ENCODE results near the gene PLCE1.

DNA sequence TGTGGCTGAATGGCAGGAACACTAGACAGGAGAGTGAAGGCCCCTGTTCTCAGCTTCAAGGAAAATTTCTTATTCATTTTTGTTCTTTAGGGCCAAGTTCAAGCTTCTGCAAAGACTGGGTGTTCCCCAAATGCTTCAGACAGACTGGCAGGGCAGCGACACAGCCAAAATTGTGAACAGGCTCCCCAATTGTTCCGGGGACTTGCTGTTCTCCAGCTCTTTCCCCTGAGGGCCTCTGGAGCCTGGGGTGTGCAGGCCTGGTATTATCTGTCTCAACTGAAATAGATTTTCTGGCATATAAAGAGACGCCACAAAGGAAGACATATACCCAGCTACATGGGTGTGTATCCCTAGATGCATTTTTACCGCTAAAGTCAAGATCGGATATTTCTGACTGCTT, 30.3 kb upstream of the PLCE1 start:
- TF ChIP-seq EZH2 (IDR thresholded peaks at IDR 0.05; ENCODE audit: low read depth, low read length, severe bottlenecking) (no peak), JUND (IDR thresholded peaks at IDR 0.05; ENCODE audit: low read length) (no peak), SIN3A (conservative IDR thresholded peaks at IDR 0.05 in 1 of 2, IDR thresholded peaks at IDR 0.05 in 1 of 2; ENCODE audit: low read depth in 1 of 2, low read length in 2 of 2) (no peak), YY1 (IDR thresholded peaks at IDR 0.05; ENCODE audit: low read depth, low read length) (no peak), HDAC6 (IDR thresholded peaks at IDR 0.05; ENCODE audit: low read depth, low read length) (no peak), BRCA1 (IDR thresholded peaks at IDR 0.05; ENCODE audit: low read depth, low read length) (no peak), FOSL1 (IDR thresholded peaks at IDR 0.05; ENCODE audit: insufficient read depth, low read depth, low read length) (no peak)
- TF ChIP-seq, protein P1, sequence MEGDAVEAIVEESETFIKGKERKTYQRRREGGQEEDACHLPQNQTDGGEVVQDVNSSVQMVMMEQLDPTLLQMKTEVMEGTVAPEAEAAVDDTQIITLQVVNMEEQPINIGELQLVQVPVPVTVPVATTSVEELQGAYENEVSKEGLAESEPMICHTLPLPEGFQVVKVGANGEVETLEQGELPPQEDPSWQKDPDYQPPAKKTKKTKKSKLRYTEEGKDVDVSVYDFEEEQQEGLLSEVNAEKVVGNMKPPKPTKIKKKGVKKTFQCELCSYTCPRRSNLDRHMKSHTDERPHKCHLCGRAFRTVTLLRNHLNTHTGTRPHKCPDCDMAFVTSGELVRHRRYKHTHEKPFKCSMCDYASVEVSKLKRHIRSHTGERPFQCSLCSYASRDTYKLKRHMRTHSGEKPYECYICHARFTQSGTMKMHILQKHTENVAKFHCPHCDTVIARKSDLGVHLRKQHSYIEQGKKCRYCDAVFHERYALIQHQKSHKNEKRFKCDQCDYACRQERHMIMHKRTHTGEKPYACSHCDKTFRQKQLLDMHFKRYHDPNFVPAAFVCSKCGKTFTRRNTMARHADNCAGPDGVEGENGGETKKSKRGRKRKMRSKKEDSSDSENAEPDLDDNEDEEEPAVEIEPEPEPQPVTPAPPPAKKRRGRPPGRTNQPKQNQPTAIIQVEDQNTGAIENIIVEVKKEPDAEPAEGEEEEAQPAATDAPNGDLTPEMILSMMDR (IDR thresholded peaks at IDR 0.05; ENCODE audit: control extremely low read depth in 1 of 3, insufficient read depth in 1 of 3, low read depth in 1 of 3, low read length in 3 of 3) = no peak

Measured in H1 (cell line).